CD4-positive, alpha-beta T cell (primary cell): ENCODE measurements around the gene L1TD1. TPM values are rescaled to one million over a fixed set of nuclear protein-coding genes. Genes with fewer than 3 reads are reported as not detected.

Source experiments
- ATAC-seq: fragments of 200-7000 bp; cut with Tn5 transposase; one replicate; pipeline ENCODE4 v1.10.0; 2022; ENCODE audit warnings: mild to moderate bottlenecking; ENCODE audit not compliant: poor library complexity
- CTCF ChIA-PET: fragments of 350-600 bp; sonication (Branson Sonifier 250); formaldehyde crosslinking; loops from one replicate; lab custom pipeline; 2021; ENCODE audit warnings: antibody characterized with exemption, inconsistent platforms; lab: Charles Lee
- POLR2A ChIA-PET: fragments of 350-600 bp; sonication (Branson Sonifier 250); formaldehyde crosslinking; loops from one replicate; lab custom pipeline; 2021; ENCODE audit warnings: antibody characterized with exemption, inconsistent platforms; lab: Charles Lee
- DNase-seq, 14 experiments: peaks; one replicate each; pipeline ENCODE4 v3.0.0-alpha.2; 2013 to 2020; ENCODE audit warnings: mixed read lengths in 2 of 14
- H3K27ac ChIP-seq, 2 donors: one replicate each; pipeline versions ENCODE4 v1.5.1 to v1.7.0; 2013; ENCODE audit warnings: low read length in 2 of 2, low read depth in 1 of 2, mild to moderate bottlenecking in 1 of 2
- H3K27me3 ChIP-seq, 2 experiments: 1 replicate in 1 of 2; 2 replicates in 1 of 2; pipeline versions ENCODE4 v1.6.1 to v1.7.0; 2013; ENCODE audit warnings: low read length in 2 of 2, control low read depth in 1 of 2, mild to moderate bottlenecking in 1 of 2, moderate library complexity in 1 of 2; ENCODE audit not compliant: insufficient read depth in 2 of 2, control insufficient read depth in 1 of 2
- H3K36me3 ChIP-seq: one replicate; pipeline ENCODE4 v1.6.1; 2013; ENCODE audit warnings: low read length, control low read depth; ENCODE audit not compliant: insufficient read depth
- H3K4me1 ChIP-seq: one replicate; pipeline ENCODE4 v1.6.1; 2013; ENCODE audit warnings: low read length, control low read depth; ENCODE audit not compliant: insufficient read depth
- H3K4me3 ChIP-seq: one replicate; pipeline ENCODE4 v1.5.1; 2013; ENCODE audit warnings: mild to moderate bottlenecking, low read length, moderate library complexity
- H3K9me3 ChIP-seq, 2 experiments: 1 replicate in 1 of 2; 2 replicates in 1 of 2; pipeline versions ENCODE4 v1.6.1 to v1.7.0; 2013; ENCODE audit warnings: low read length in 2 of 2, mild to moderate bottlenecking in 2 of 2, control low read depth in 1 of 2, moderate library complexity in 1 of 2; ENCODE audit not compliant: control insufficient read depth in 1 of 2, insufficient read depth in 1 of 2
- H3K27ac Mint-ChIP-seq: one replicate; pipeline ENCODE4 v1.8.0; 2020; ENCODE audit warnings: mixed read lengths
- H3K27me3 Mint-ChIP-seq: one replicate; pipeline ENCODE4 v1.8.0; 2021; ENCODE audit warnings: mixed read lengths
- H3K36me3 Mint-ChIP-seq: one replicate; pipeline ENCODE4 v1.8.0; 2021; ENCODE audit warnings: low read depth, mixed read lengths
- H3K4me1 Mint-ChIP-seq: one replicate; pipeline ENCODE4 v1.8.0; 2021; ENCODE audit warnings: low read depth, mixed read lengths
- H3K4me3 Mint-ChIP-seq: one replicate; pipeline ENCODE4 v1.8.0; 2020; ENCODE audit warnings: mild to moderate bottlenecking, mixed read lengths
- H3K9me3 Mint-ChIP-seq: one replicate; pipeline ENCODE4 v1.8.0; 2020; ENCODE audit warnings: mixed read lengths
- CTCF ChIP-seq: fragments of 200-600 bp; IDR thresholded peaks from one replicate; pipeline ENCODE4 v1.8.0; 2022; ENCODE audit warnings: antibody characterized with exemption, mild to moderate bottlenecking
- intact Hi-C, 2 experiments: fragments of 100-400 bp; cut with DNase I in 1 of 2; cut with micrococcal nuclease in 1 of 2; formaldehyde crosslinking; loops; one replicate each; pipeline versions ENCODE4 v1.15.1 to v1.9.0; 2023 to 2025; cut with DNase I, micrococcal nuclease
- total RNA-seq, 174 experiments: library from RNA in 2 of 174; stranded (reverse) in 2 of 174; gene quantifications; one replicate each; pipeline ENCODE4 v1.2.3 and lab custom pipeline; 2021 to 2026

L1TD1 gene
- total RNA-seq, 2 experiments from 2014 or later, result 0.06 TPM; not detected in 1

DNA sequence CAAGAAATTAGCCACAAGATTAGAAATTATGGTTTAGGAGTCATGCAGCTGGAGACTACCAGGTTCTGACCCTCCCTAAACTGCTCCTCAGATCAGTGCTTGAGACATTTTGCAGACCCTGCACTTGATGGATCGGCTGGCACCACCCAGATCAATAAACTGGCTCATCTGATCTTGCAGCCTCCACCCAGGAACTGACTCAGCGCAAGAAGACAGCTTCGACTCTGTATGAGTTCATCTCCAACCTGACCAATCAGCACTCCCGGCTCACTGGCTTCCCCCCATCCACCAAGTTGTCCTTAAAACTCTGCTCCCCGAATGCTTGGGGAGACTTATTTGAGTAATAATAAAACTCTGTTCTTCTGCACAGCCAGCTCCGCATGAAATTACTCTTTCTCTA lies 40.0 kb downstream of the L1TD1 start:
- Histone ChIP-seq H3K36me3 (no peaks in the 10 kb centered on the region), H3K27me3 (no peaks in the 10 kb centered on the region), H3K4me1 (no peaks in the 10 kb centered on the region), H3K4me3 (no peak overlapping the region), H3K27ac (no peak overlapping the region), H3K9me3 (no peaks in the 10 kb centered on the region)
- DNase-seq, result no peak
- Mint-ChIP-seq H3K27ac (no peak overlapping the region), H3K4me1 (no peaks in the 10 kb centered on the region), H3K9me3 (no peaks in the 10 kb centered on the region), H3K4me3 (no peak overlapping the region), H3K36me3 (no peaks in the 10 kb centered on the region), H3K27me3 (no peaks in the 10 kb centered on the region)
- no peak for TF ChIP-seq CTCF
- ChIA-PET CTCF (no interaction called here), POLR2A (no interaction called here)
- ATAC-seq, result no peak
- intact Hi-C loops, result no loop called here

GRCh38 chr1:62235576-62235975 lies 40.9 kb downstream of the L1TD1 start:
- H3K4me3 ChIP-seq, result no peak overlapping the region
- H3K36me3 ChIP-seq, result no peaks in the 10 kb centered on the region
- TF ChIP-seq CTCF, result no peak
- no peak overlapping the region for H3K4me3 Mint-ChIP-seq
- CTCF ChIA-PET, result no interaction called here
- ATAC-seq, result no peak
- intact Hi-C loops, result no loop called here
- H3K4me1 ChIP-seq, result no peaks in the 10 kb centered on the region
- no peaks in the 10 kb centered on the region for H3K36me3 Mint-ChIP-seq
- POLR2A ChIA-PET, result no interaction called here
- H3K27me3 ChIP-seq, result no peaks in the 10 kb centered on the region
- no peaks in the 10 kb centered on the region for H3K4me1 Mint-ChIP-seq
- DNase-seq, result no peak
- H3K9me3 Mint-ChIP-seq, result no peaks in the 10 kb centered on the region
- no peaks in the 10 kb centered on the region for H3K9me3 ChIP-seq
- H3K27me3 Mint-ChIP-seq, result no peaks in the 10 kb centered on the region
- no peak overlapping the region for H3K27ac ChIP-seq
- H3K27ac Mint-ChIP-seq, result no peak overlapping the region

DNA sequence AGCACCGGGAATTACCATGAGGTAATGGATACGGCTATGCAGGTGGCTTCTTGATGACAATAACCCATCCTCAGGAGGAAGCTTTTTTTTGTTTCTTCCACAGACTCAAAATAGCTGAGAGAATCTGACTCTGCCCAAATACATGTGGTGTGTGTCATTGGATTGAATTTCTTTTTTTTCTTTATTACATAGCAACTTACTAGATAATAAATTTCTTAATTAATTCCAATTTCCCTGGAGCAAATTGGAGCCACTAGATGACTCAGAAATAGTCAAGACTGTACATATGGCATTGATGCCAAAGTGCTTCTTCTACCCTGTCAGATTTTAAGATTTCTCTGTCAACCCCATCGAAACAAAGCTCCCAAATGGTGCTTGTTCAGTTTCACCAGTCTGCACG lies 42.7 kb downstream of the L1TD1 start:
- ChIA-PET POLR2A (no interaction called here), CTCF (interaction anchor here (0.7 kb wide), 1 partner anchor 102 kb away, joined by 4 read pairs; no protein-coding TSS in a partner anchor)
- no peak for TF ChIP-seq CTCF
- no peaks in the 10 kb centered on the region for H3K36me3 ChIP-seq
- ATAC-seq (no peak), DNase-seq (no peak)
- H3K9me3 ChIP-seq, result no peaks in the 10 kb centered on the region
- H3K27me3 ChIP-seq, result no peaks in the 10 kb centered on the region
- H3K4me1 ChIP-seq, result no peaks in the 10 kb centered on the region
- intact Hi-C loops, result no loop called here
- H3K4me1 Mint-ChIP-seq, result no peaks in the 10 kb centered on the region
- H3K27ac ChIP-seq, result no peak overlapping the region
- H3K27ac Mint-ChIP-seq, result no peak overlapping the region
- no peaks in the 10 kb centered on the region for H3K36me3 Mint-ChIP-seq
- H3K27me3 Mint-ChIP-seq, result no peaks in the 10 kb centered on the region
- H3K9me3 Mint-ChIP-seq, result no peaks in the 10 kb centered on the region
- H3K4me3 ChIP-seq, result no peak overlapping the region
- H3K4me3 Mint-ChIP-seq, result no peak overlapping the region
